ENCODE results near the gene PATL2. TPM values are rescaled to one million over a fixed set of nuclear protein-coding genes. Genes with fewer than 3 reads are reported as not detected.

PATL2 gene
- total and polyA plus RNA-seq, 2 donors (not counting 3 experiments of a cell fraction or from before 2014, with no cell fraction given) = 0.18 TPM; not detected in 1

GRCh38 chr15:44726568-44727484, 15.7 kb upstream of the PATL2 start:
- FAIRE-seq = peak; percentile 95
- TF ChIP-seq GATA2 (IDR thresholded peaks at IDR 0.05; ENCODE audit: insufficient read depth, insufficient read length, low read depth, low read length) (peak; percentile 28), POLR2A (IDR thresholded peaks at IDR 0.05; ENCODE audit: low read depth, low read length) (peak; percentile 96), FOS (IDR thresholded peaks at IDR 0.05; ENCODE audit: borderline replicate concordance, insufficient read depth, low read length) (peak; percentile 90), JUN (IDR thresholded peaks at IDR 0.05; ENCODE audit: borderline replicate concordance, insufficient read depth, insufficient read length, low read depth) (peak; percentile 97), CTCF (IDR thresholded peaks at IDR 0.05; ENCODE audit: extremely low read depth in 1 of 2, insufficient read depth in 1 of 2, low read depth in 1 of 2, low read length in 2 of 2) (no peak), MYC (IDR thresholded peaks at IDR 0.05; ENCODE audit: low read depth, low read length) (no peak), EZH2 (IDR thresholded peaks at IDR 0.05; ENCODE audit: borderline replicate concordance, low read depth, low read length, severe bottlenecking) (no peak), MAX (IDR thresholded peaks at IDR 0.05; ENCODE audit: insufficient read depth, insufficient read length) (peak; percentile 20), POLR2AphosphoS5 (IDR thresholded peaks at IDR 0.05; ENCODE audit: insufficient read depth, low read depth, low read length) (peak; percentile 87)
- peak overlapping the region; percentile 51 for H2AFZ ChIP-seq (ENCODE audit: low read depth, low read length)
- peaks cover 0 to 2% of the 10 kb centered on the region in 2 experiments for H3K36me3 ChIP-seq (ENCODE audit: control insufficient read depth in 2 of 2, extremely low read depth in 1 of 2, insufficient read depth in 2 of 2, low read length in 2 of 2)
- POLR2A ChIA-PET = interaction anchor here (0.7 to 4.3 kb wide), 3 partner anchors 14 to 427 kb away, joined by 3 to 63 read pairs (median 8); partner anchors contain the start of genes B2M, PATL2 and SPG11
- H3K79me2 ChIP-seq (ENCODE audit: control insufficient read depth, insufficient read depth, low read length) = no peaks in the 10 kb centered on the region
- peaks cover 32% of the 10 kb centered on the region for H3K4me1 ChIP-seq (ENCODE audit: control insufficient read depth, extremely low read depth, insufficient read depth, low read length)
- H3K9me3 ChIP-seq (replicated peaks; ENCODE audit: control insufficient read depth, insufficient read depth, low read length) = no peaks in the 10 kb centered on the region
- intact Hi-C loops (cut with micrococcal nuclease) = loop anchor here (1.0 to 5.0 kb wide), 2 partner anchors 15 to 110 kb away; no protein-coding TSS in a partner anchor
- H3K4me3 ChIP-seq (replicated peaks in 1 of 3; ENCODE audit: insufficient read depth in 1 of 3, low read depth in 1 of 3, low read length in 3 of 3) = no peak overlapping the region
- CTCF ChIA-PET = interaction anchor here (0.5 to 4.3 kb wide), 7 partner anchors 10 to 755 kb away, joined by 3 to 65 read pairs (median 8); partner anchors contain the start of genes B2M, PATL2, SPG11 and TRIM69
- no peaks in the 10 kb centered on the region for H3K27me3 ChIP-seq (ENCODE audit: control insufficient read depth in 2 of 2, insufficient read depth in 2 of 2, low read length in 2 of 2)
- no peaks in the 10 kb centered on the region for H4K20me1 ChIP-seq (replicated peaks; ENCODE audit: control insufficient read depth, extremely low read depth, insufficient read depth, low read length)
- peak overlapping the region; percentile 59 for H3K27ac ChIP-seq (ENCODE audit: insufficient read depth, low read depth, low read length)
- BruUV-seq (replicated peaks) = TSS peak; percentile 72
- peak; percentile 93 for DNase-seq (ENCODE audit: low read depth, low spot score)
- dilution Hi-C loops (cut with MboI; ENCODE audit: extremely low pct_ligation_motif_present, low sequenced_read_pairs) = loop anchor here (25.0 kb wide), 1 partner anchor 140 kb away; no protein-coding TSS in a partner anchor
- no peaks in the 10 kb centered on the region for H3K9me1 ChIP-seq (replicated peaks; ENCODE audit: control insufficient read depth, extremely low read depth, insufficient read depth, low read length)
- H3K9ac ChIP-seq (replicated peaks; ENCODE audit: extremely low read depth, insufficient read depth, low read length) = peak overlapping the region; percentile 66
- H3K4me2 ChIP-seq (ENCODE audit: insufficient read depth, low read length) = peak overlapping the region; percentile 35
